IMR-90 (cell line): ENCODE results near the gene CUEDC2. TPM values are rescaled to one million over a fixed set of nuclear protein-coding genes. Genes with fewer than 3 reads are reported as not detected.
A peak's percentile ranks its signal among the peaks of the same experiment; 100 is the strongest.

Experiments used
- ATAC-seq: fragments of 200-7000 bp; cut with Tn5 transposase; 2 replicates; pipeline ENCODE4 v1.9.1; 2020; ENCODE audit warnings: low read depth, mild to moderate bottlenecking, moderate library complexity
- BruUV-seq: library from RNA; stranded (reverse); fragments of 400-500 nt; replicated peaks from 2 replicates; lab custom pipeline; 2021; lab: Mats Ljungman, UMichigan
- CTCF ChIA-PET: fragments of 300-600 bp; formaldehyde crosslinking; extraction: SDS; loops from one replicate; lab custom pipeline; 2021; ENCODE audit warnings: antibody characterized with exemption; lab: Yijun Ruan, JAX
- POLR2A ChIA-PET: fragments of 300-600 bp; sonication (Branson Sonifier 250); formaldehyde crosslinking; loops from one replicate; lab custom pipeline; 2022; ENCODE audit warnings: antibody characterized with exemption; ENCODE audit not compliant: unreplicated experiment; lab: Charles Lee
- DNase-seq: peaks from one replicate; pipeline ENCODE4 v3.0.0; 2013
- H2AFZ ChIP-seq: replicated peaks from 2 replicates; pipeline ENCODE3; 2013; ENCODE audit warnings: low read length, mild to moderate bottlenecking; ENCODE audit not compliant: poor library complexity
- H2AK5ac ChIP-seq: 2 replicates; pipeline ENCODE4 v1.6.1; 2013; ENCODE audit warnings: low read depth, low read length, inconsistent platforms
- H2AK9ac ChIP-seq: replicated peaks from 2 replicates; pipeline ENCODE3; 2013; ENCODE audit warnings: mild to moderate bottlenecking, low read depth, low read length, moderate library complexity; ENCODE audit not compliant: poor library complexity
- H2BK120ac ChIP-seq: 2 replicates; pipeline ENCODE4 v1.6.1; 2013; ENCODE audit warnings: low read depth, low read length, inconsistent platforms
- H2BK15ac ChIP-seq: 3 replicates; pipeline ENCODE4 v1.6.1; 2013; ENCODE audit warnings: low read depth, low read length, inconsistent platforms
- H2BK20ac ChIP-seq: 2 replicates; pipeline ENCODE4 v1.6.1; 2013; ENCODE audit warnings: low read depth, mild to moderate bottlenecking, inconsistent platforms, low read length, moderate library complexity
- H2BK5ac ChIP-seq: 2 replicates; pipeline ENCODE4 v1.6.1; 2013; ENCODE audit warnings: mild to moderate bottlenecking, low read depth, low read length, inconsistent platforms; ENCODE audit not compliant: poor library complexity, severe bottlenecking
- H3K14ac ChIP-seq: replicated peaks from 2 replicates; pipeline ENCODE4 v1.6.1; 2013; ENCODE audit warnings: low read depth, low read length, inconsistent platforms
- H3K18ac ChIP-seq: 2 replicates; pipeline ENCODE4 v1.6.1; 2013; ENCODE audit warnings: low read depth, low read length, control low read depth
- H3K23ac ChIP-seq: 2 replicates; pipeline ENCODE4 v1.6.1; 2013; ENCODE audit warnings: low read depth, low read length, inconsistent platforms
- H3K27ac ChIP-seq: 2 replicates; pipeline ENCODE4 v1.5.1; 2013; ENCODE audit warnings: mild to moderate bottlenecking, control low read depth, low read length; ENCODE audit not compliant: insufficient read depth
- H3K27me3 ChIP-seq: 2 replicates; pipeline ENCODE4 v1.6.1; 2013; ENCODE audit warnings: low read length; ENCODE audit not compliant: control insufficient read depth, insufficient read depth
- H3K36me3 ChIP-seq: 2 replicates; pipeline ENCODE4 v1.6.1; 2013; ENCODE audit warnings: low read length, mixed read lengths; ENCODE audit not compliant: control insufficient read depth, insufficient read depth
- H3K4ac ChIP-seq: 2 replicates; pipeline ENCODE4 v1.6.1; 2013; ENCODE audit warnings: low read depth, low read length, inconsistent platforms
- H3K4me1 ChIP-seq: 2 replicates; pipeline ENCODE4 v1.6.1; 2013; ENCODE audit warnings: low read length, mixed read lengths; ENCODE audit not compliant: control insufficient read depth, insufficient read depth
- H3K4me2 ChIP-seq: 2 replicates; pipeline ENCODE4 v1.6.1; 2013; ENCODE audit warnings: low read depth, mild to moderate bottlenecking, control low read depth, low read length, moderate library complexity
- H3K4me3 ChIP-seq: 2 replicates; pipeline ENCODE4 v1.5.1; 2013; ENCODE audit warnings: low read depth, mild to moderate bottlenecking, control low read depth, low read length, moderate library complexity; ENCODE audit not compliant: insufficient read depth
- H3K56ac ChIP-seq: 2 replicates; pipeline ENCODE4 v1.6.1; 2013; ENCODE audit warnings: low read length, inconsistent platforms; ENCODE audit not compliant: insufficient read depth; ENCODE audit errors: extremely low read depth
- H3K79me1 ChIP-seq, 2 experiments: 2 replicates each; pipeline ENCODE4 v1.6.1; 2013; ENCODE audit warnings: low read length in 2 of 2, inconsistent platforms in 1 of 2, low read depth in 1 of 2
- H3K9ac ChIP-seq: 2 replicates; pipeline ENCODE4 v1.6.1; 2013; ENCODE audit warnings: low read depth, low read length, control low read depth
- H3K9me1 ChIP-seq: 2 replicates; pipeline ENCODE4 v1.6.1; 2013; ENCODE audit warnings: low read length, inconsistent platforms; ENCODE audit not compliant: insufficient read depth
- H3K9me3 ChIP-seq: 2 replicates; pipeline ENCODE4 v1.6.1; 2013; ENCODE audit warnings: low read length; ENCODE audit not compliant: control insufficient read depth, insufficient read depth
- H4K20me1 ChIP-seq: 2 replicates; pipeline ENCODE4 v1.6.1; 2013; ENCODE audit warnings: low read length, inconsistent platforms; ENCODE audit not compliant: insufficient read depth
- H4K5ac ChIP-seq: 2 replicates; pipeline ENCODE4 v1.6.1; 2013; ENCODE audit warnings: mild to moderate bottlenecking, low read depth, low read length, control low read depth
- H4K8ac ChIP-seq, 2 experiments: 2 replicates each; pipeline ENCODE4 v1.6.1; 2013; ENCODE audit warnings: low read depth in 2 of 2, low read length in 2 of 2, control low read depth in 1 of 2, inconsistent platforms in 1 of 2
- H4K91ac ChIP-seq: 2 replicates; pipeline ENCODE4 v1.6.1; 2013; ENCODE audit warnings: low read depth, low read length, inconsistent platforms; ENCODE audit not compliant: insufficient read depth
- BHLHE40 ChIP-seq: fragments of 150-350 bp; IDR thresholded peaks from 2 replicates; pipeline ENCODE4 v1.6.1; 2016; ENCODE audit warnings: mild to moderate bottlenecking, low read depth, low read length
- CEBPB ChIP-seq: IDR thresholded peaks from 2 replicates; pipeline ENCODE4 v1.6.1; 2012; ENCODE audit warnings: low read depth, low read length, improper control_type of control experiment
- CTCF ChIP-seq: conservative IDR thresholded peaks from 2 replicates; pipeline ENCODE4 v1.5.1; 2012; ENCODE audit warnings: mild to moderate bottlenecking, low read depth, low read length, improper control_type of control experiment
- ELK1 ChIP-seq: fragments of 150-350 bp; IDR thresholded peaks from 2 replicates; pipeline ENCODE4 v1.6.1; 2016; ENCODE audit warnings: low read depth, mild to moderate bottlenecking, low read length, moderate library complexity, borderline replicate concordance
- MAZ ChIP-seq: IDR thresholded peaks from 2 replicates; pipeline ENCODE4 v1.6.1; 2012; ENCODE audit warnings: low read depth, mild to moderate bottlenecking, low read length, improper control_type of control experiment, moderate library complexity, borderline replicate concordance
- MXI1 ChIP-seq: IDR thresholded peaks from 2 replicates; pipeline ENCODE4 v1.6.1; 2012; ENCODE audit warnings: low read depth, mild to moderate bottlenecking, low read length, moderate library complexity, borderline replicate concordance
- POLR2A ChIP-seq: IDR thresholded peaks from 2 replicates; pipeline ENCODE4 v1.6.1; 2012; ENCODE audit warnings: mild to moderate bottlenecking, low read depth, low read length
- RAD21 ChIP-seq: IDR thresholded peaks from 2 replicates; pipeline ENCODE4 v1.6.1; 2012; ENCODE audit warnings: low read length, improper control_type of control experiment
- RCOR1 ChIP-seq: IDR thresholded peaks from 2 replicates; pipeline ENCODE4 v1.6.1; 2012; ENCODE audit warnings: mild to moderate bottlenecking, low read length, improper control_type of control experiment; ENCODE audit not compliant: insufficient replicate concordance
- RFX5 ChIP-seq: IDR thresholded peaks from 2 replicates; pipeline ENCODE4 v1.8.0; 2012; ENCODE audit warnings: low read depth, mild to moderate bottlenecking, low read length, moderate library complexity
- SMC3 ChIP-seq: fragments of 150-350 bp; IDR thresholded peaks from 2 replicates; pipeline ENCODE4 v1.6.1; 2016; ENCODE audit warnings: low read depth, mild to moderate bottlenecking, antibody characterized with exemption, low read length, moderate library complexity
- USF2 ChIP-seq: fragments of 150-350 bp; IDR thresholded peaks from 2 replicates; pipeline ENCODE4 v1.6.1; 2017; ENCODE audit warnings: mild to moderate bottlenecking, antibody characterized with exemption, low read length, low read depth
- WGBS, 2 experiments: methylation state at CpG; one replicate each; pipeline versions ENCODE4 v1.1.5 to v1.1.7; 2013; ENCODE audit warnings: missing lambda C conversion rate in 2 of 2; ENCODE audit not compliant: insufficient read length in 1 of 2; ENCODE audit errors: extremely low coverage in 2 of 2; 5-methylcytosine and 5-hydroxymethylcytosine counted together
- dilution Hi-C: fragments of 300-500 bp; cut with HindIII; formaldehyde crosslinking; loops from one replicate; pipeline ENCODE4 v1.14.3; 2018; ENCODE audit warnings: low sequenced_read_pairs; ENCODE audit not compliant: unreplicated experiment
- in situ Hi-C: fragments of 300-500 bp; cut with MboI; formaldehyde crosslinking; loops from 3 replicates; pipeline ENCODE4 v1.14.3; 2019; ENCODE audit warnings: low sequenced_read_pairs, inconsistent platforms, mixed read lengths
- intact Hi-C: fragments of 100-400 bp; cut with micrococcal nuclease; formaldehyde crosslinking; loops from 2 replicates; pipeline ENCODE4 v1.10.0; 2022
- polyA plus RNA-seq, 3 experiments: library from polyadenylated mRNA; depleted of rRNA; stranded (reverse); fragments of >200 nt; gene quantifications; 2 replicates each; pipeline ENCODE4 v1.2.3, GENCODE V29; 2012; ENCODE audit warnings: low replicate concordance in 1 of 3
- total RNA-seq: library from RNA; depleted of rRNA; stranded (reverse); fragments of >200 nt; gene quantifications from 2 replicates; pipeline ENCODE4 v1.2.3, GENCODE V29; 2012

The CUEDC2 gene
- total and polyA plus RNA-seq, 2 of the 4 experiments (the other 2 are of a cell fraction): 55.7 to 84.9 TPM

- peak within 1 kb of the TSS; percentile 99 for H2AFZ ChIP-seq
- dilution Hi-C loops: no loop called here
- H3K4me3 ChIP-seq: peak within 1 kb of the TSS; percentile 55
- WGBS, 2 experiments: 0% methylated on average over 46 of the region's 66 CpGs; no CpG with 5 or more reads in 1 of the 2 experiments
- no peaks in the 10 kb centered on the region for H4K20me1 ChIP-seq
- peaks cover 6% of the 10 kb centered on the region; the same call in 1 of the 2 replicates for H3K36me3 ChIP-seq
- peak within 1 kb of the TSS; percentile 56 for H3K18ac ChIP-seq
- peak within 1 kb of the TSS; percentile 87 for H2BK5ac ChIP-seq
- peaks cover 0 to 28% of the 10 kb centered on the region in 2 experiments; a peak in 2 of 4 replicates for H3K79me1 ChIP-seq
- H2AK5ac ChIP-seq: peak within 1 kb of the TSS; percentile 43; the same call in 1 of the 2 replicates
- peak within 1 kb of the TSS; percentile 81 to 98 for H4K8ac ChIP-seq
- peak within 1 kb of the TSS; percentile 97 for H4K91ac ChIP-seq
- no TSS peak for BruUV-seq
- intact Hi-C loops: loop anchor here (1.0 kb wide), 2 partner anchors 27 to 58 kb away; no protein-coding TSS in a partner anchor
- ATAC-seq (peak; percentile 91), DNase-seq (peak; percentile 95)
- in situ Hi-C loops: no loop called here
- peak within 1 kb of the TSS; percentile 95 for H3K4ac ChIP-seq
- peaks cover 9% of the 10 kb centered on the region for H3K4me1 ChIP-seq
- peaks cover 14% of the 10 kb centered on the region; the same call in 1 of the 2 replicates for H3K27me3 ChIP-seq
- peak within 1 kb of the TSS; percentile 86 for H3K56ac ChIP-seq
- peak within 1 kb of the TSS; percentile 81 for H3K14ac ChIP-seq
- ChIA-PET CTCF (interaction anchor here (1.0 to 1.2 kb wide), 2 partner anchors 21 to 163 kb away, joined by 3 to 4 read pairs; no protein-coding TSS in a partner anchor), POLR2A (interaction anchor here (0.8 kb wide), 1 partner anchor 12 kb away, joined by 17 read pairs; the partner anchor contains the start of gene CUEDC2)
- H3K9me3 ChIP-seq: no peaks in the 10 kb centered on the region
- peak within 1 kb of the TSS; percentile 74; the same call in 1 of the 2 replicates for H3K23ac ChIP-seq
- H2BK120ac ChIP-seq: peak within 1 kb of the TSS; percentile 95
- H3K9ac ChIP-seq: peak within 1 kb of the TSS; percentile 69
- peak within 1 kb of the TSS; percentile 54 for H2BK20ac ChIP-seq
- peak within 1 kb of the TSS; percentile 95; the same call in 1 of the 3 replicates for H2BK15ac ChIP-seq
- peaks cover 9% of the 10 kb centered on the region; the same call in 1 of the 2 replicates for H3K9me1 ChIP-seq
- H4K5ac ChIP-seq: peak within 1 kb of the TSS; percentile 69
- H2AK9ac ChIP-seq: peak within 1 kb of the TSS; percentile 88
- peak within 1 kb of the TSS; percentile 89 for H3K4me2 ChIP-seq
- H3K27ac ChIP-seq: peak within 1 kb of the TSS; percentile 77
- TF ChIP-seq ELK1 (no peak), RCOR1 (no peak), SMC3 (0 out of 2 replicates have a peak, but pooled peaks have one; percentile 12), MXI1 (peak; percentile 58; the same call in 1 of the 2 replicates), USF2 (no peak), RAD21 (no peak), CTCF (no peak), MAZ (peak; percentile 68; the same call in 1 of the 2 replicates), POLR2A (0 out of 2 replicates have a peak, but pooled peaks have one; percentile 23), BHLHE40 (no peak), RFX5 (peak; percentile 5; the same call in 1 of the 2 replicates), CEBPB (no peak)
These were observed 11.5 kb downstream of the CUEDC2 start, which contains the start of gene FBXL15 for GRCh38 chr10:102420714-102421506. FBXL15 (plus strand) TSS chr10:102420836; CDS start chr10:102421130, 294 bp downstream.
